EH (cell line): ENCODE results near the gene SENP2.
"Not testable (repeated sequence)": the region's sequence is repeated elsewhere in the genome, so short reads cannot be mapped to it uniquely, and the experiment has no call there.

Experiments
- DNase-seq: peaks from one replicate; pipeline ENCODE4 v3.0.0-alpha.2; 2015; ENCODE audit warnings: low read depth

The SENP2 gene

DNA sequence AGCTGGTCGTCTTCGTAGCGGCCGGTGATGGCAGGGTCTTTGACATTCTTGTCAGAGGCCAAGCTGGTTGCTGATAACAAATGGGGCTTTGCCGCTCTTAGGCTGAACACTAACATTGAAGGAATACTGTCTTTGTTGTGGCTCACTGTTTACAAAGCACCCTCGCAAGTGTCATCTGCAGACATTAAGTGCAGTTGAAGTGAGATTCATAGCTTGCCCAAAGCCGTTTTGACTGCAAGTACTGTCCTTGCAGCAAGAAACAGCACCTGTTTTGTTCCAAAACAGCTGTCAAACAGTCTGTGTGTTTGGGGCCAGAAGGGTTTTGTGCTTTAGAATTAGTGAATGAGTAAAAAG lies 568 bp downstream of the SENP2 start:
- no peak for DNase-seq

- DNase-seq, result no peak
These were observed 8.0 kb downstream of the SENP2 start for GRCh38 chr3:185594073-185594472.

DNA sequence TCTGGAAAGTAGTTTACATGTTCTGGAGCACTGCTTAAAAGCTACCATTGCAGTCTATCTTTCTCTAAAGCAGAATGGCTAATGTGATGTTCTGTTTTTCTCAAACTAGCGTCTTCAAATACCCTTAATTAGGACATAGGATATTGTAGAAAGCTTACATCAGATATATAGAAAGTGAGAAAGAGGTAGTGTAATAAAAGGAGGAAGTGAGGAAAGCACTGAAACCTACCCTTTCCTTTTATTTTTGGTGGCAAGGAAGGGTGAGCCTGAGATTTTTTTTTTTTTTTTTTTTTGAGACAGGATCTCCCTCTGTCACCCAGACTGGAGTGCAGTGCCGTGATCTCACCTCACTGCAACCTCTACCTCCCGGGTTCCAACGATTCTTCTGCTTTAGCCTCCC lies 9.4 kb downstream of the SENP2 start:
- DNase-seq, result no peak

GRCh38 chr3:185605566-185605965 lies 19.5 kb downstream of the SENP2 start:
- DNase-seq, result no peak

DNA sequence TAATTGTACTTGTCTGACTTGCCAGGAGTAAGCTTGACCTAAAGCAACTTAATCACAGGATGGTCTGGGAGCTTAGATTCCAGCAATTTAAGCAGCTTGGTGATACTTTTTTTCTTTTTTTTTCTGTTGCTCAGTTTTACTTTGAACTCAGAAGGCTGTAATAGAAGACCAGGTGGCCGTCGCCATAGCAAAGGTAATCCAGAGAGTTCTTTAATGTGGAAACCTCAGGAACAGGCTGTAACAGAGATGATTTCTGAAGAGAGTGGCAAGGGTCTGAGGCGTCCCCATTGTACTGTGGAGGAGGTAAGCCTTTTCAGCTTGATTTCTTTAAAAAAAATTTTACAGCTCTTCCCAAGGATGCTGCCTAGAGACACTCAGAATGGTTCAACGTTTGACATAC lies 20.1 kb downstream of the SENP2 start:
- DNase-seq, result no peak

GRCh38 chr3:185613016-185613415 lies 26.9 kb downstream of the SENP2 start:
- no peak for DNase-seq

GRCh38 chr3:185623939-185624665 lies 38.0 kb downstream of the SENP2 start:
- no peak for DNase-seq

- DNase-seq, result no peak
These were observed 39.7 kb downstream of the SENP2 start for GRCh38 chr3:185625784-185626183.

DNA sequence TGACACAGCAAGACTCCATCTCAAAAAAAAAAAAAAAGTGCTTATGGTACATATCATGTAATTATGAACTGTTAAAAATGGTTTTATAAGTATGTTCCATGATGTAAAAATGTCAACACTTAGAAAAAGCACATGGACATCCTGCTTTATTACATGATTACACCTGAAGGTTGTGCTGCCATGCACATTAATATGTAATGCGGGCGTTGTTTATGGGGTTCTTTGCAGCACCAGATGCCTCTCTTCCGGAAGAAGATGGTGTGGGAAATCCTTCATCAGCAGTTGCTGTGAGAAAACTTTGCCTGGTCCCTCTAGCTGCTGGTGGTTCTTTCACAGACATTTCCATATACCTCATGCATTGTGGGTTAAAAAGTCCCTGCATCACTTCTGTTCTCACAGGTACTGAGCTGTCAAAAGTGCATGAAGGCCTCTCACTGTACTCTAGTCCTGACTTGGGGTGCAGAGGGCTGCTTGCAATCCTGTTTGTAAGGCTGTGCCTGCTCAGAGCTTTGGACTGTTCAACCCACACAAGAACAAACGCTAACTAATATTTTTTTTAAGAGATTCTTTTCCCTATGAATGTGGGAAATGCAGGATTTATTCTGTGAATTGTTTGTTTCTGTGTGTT lies 43.6 kb downstream of the SENP2 start:
- no peak for DNase-seq

- DNase-seq, result peak; percentile 50
These were observed 44.1 kb downstream of the SENP2 start for GRCh38 chr3:185630182-185630622.

GRCh38 chr3:185631108-185631507 lies 45.0 kb downstream of the SENP2 start:
- DNase-seq, result no peak

DNA sequence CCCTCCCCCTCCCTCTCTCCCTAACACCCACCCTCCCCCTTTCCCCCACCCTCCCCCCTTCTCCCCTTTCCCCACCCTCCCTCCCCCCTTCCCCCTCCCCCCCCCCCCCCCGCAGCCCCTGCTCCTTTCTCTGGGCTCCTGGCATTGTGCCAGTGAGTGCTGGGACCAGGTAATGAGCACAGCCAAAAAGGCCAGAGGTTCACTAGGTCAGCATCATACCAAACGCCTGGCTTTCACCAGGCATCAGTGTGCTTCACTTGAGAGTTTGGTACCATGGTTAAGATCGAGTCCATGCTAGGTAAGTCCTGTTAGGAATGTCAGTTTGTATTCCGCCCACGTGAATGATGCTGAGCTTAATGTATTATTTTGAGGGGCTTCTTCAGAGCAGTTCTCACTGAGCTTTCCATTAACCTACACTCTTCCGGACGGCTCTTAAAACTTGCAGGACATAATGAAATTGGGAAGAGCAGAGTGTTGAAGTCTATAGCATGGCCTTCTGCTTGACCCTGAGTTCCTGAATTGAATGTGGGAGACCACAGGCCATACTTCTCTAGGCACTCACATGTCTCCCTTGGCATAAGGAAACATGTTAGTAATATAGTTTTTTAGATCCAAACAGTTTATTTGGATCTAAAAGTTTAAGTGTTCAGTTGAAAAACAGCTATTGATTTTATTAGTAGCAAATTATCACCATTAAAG lies 45.6 kb downstream of the SENP2 start:
- no peak for DNase-seq

- no peak for DNase-seq
These were observed 46.9 kb downstream of the SENP2 start for GRCh38 chr3:185632996-185633395.

GRCh38 chr3:185637388-185637787 lies 51.3 kb downstream of the SENP2 start:
- no peak for DNase-seq

- DNase-seq, result not testable (repeated sequence)
These were observed 52.6 kb downstream of the SENP2 start for GRCh38 chr3:185638651-185639050.

GRCh38 chr3:185639632-185640206 lies 53.6 kb downstream of the SENP2 start:
- DNase-seq, result no peak

- no peak for DNase-seq
These were observed 54.2 kb downstream of the SENP2 start for GRCh38 chr3:185640308-185640707.

DNA sequence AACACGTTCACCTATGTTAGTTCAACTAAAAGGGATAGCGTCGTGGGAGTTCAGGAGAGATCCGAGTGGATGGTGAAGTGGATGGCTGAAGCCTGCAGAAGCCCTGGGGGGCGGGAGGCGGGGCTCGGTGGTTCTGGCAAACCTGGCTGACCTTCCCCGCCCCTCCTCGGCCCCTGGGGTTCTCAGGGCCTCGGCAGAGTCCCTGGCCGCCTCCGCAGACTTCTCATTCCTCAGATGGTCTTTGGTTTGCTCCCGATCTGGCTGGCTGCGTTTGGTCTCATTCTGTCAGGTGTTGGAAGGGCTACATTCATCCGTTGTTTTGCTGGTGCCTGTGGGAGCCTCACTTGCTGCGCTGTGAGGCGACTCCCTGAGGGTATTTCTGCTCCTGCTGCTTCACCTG lies 59.1 kb downstream of the SENP2 start:
- DNase-seq, result not testable (repeated sequence)

DNA sequence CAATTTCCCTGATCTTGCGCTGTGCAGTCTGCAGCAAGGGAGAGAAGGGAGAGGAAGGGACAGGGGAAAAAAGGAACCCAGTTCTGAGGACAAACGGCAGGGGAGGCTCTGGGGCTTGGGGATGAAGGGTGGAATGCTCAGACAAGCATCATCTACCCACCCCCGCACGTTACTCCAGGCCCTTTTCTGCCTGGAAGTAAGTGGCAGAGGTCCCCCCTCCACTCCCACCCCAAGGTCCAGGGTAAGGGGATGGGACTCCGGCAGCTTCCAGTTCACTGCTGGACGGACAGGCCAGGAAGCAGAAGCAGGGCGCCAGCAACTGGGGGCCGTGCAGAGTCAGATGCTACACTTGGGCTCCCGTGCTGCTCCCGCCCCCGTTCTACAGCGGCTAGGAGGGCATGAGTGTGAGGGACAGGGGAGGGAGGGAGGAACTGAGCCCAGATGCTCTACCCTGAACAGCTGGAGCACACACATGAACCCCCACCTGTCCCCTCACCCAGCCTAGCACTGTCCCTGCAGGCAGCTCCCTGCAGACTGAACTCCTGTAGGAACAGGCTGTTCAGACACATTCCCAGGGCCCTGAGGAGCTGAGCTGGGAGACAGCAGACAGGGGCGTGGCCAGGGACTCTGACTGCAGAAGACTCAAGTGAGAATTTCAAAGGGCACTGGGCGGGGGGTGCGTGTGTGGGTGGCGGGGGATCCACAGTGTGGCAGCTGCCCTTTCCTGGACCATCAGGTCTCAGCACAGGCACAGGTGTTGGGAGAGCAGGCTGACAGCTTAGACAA lies 59.7 kb downstream of the SENP2 start:
- no peak for DNase-seq

GRCh38 chr3:185646382-185647133 lies 60.5 kb downstream of the SENP2 start:
- no peak for DNase-seq

DNA sequence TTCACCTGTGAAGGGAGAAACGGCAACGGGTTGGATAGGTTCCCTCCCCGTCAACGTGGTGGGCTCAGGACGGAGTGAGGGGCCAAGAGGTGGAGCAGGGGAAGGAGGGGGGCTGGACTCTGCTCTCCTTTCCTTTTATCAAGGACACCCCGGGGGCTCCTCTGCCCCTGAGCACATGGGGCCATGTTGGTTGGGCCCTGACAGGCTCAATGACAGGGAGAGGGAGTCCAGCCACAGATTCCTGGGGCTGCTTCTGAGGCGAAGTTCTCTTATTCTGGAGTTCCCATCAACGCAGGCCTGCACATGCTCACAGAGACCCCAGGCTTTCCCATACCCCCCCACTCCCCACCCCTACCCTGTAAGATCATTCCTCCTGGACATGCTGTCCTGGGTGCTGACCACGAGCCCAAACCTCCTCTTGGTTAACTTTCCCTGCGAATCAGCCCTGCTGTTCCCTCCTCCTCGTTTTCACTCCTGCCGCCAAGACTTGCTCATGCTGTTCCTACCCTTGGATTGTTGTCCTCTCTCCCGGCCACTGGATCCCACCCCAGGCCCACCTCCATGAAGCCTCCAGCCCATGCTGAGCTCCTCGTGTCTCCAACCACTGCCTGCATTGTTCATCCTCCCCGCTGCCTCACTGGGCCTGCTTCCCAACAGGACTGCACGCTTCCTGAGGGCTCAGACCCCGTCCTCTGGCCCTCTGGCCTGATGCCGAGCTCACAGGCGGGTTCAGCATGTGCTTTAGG lies 61.2 kb downstream of the SENP2 start:
- no peak for DNase-seq
